ENCODE data around the gene NAALADL2.

Gene NAALADL2

DNA sequence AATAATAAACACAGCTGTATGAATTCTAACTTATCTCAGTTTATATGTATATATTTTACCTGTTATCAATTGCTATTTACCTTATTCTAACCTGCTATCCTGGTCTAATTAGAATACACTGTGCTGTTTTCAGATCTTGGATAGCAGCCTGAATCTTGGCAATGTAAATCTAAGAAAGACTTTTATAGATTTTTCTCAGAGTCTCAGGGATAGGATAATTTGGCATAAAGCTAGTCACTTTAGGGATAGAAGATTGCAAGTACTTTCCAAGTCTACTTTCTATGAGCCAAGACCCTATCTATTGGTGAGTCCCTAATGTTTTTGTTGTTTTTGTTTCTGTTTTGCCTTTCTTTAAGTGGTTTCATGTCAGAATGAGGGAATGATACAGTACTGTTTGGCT is 695.7 kb downstream of the NAALADL2 start:
- H3K4me3 ChIP-seq: no peak overlapping the region
- no peak overlapping the region for H3K9ac ChIP-seq (ENCODE audit: insufficient read length)
- TF ChIP-seq EZH2 (IDR thresholded peaks at IDR 0.05): no peak
- TF ChIP-seq FOXP2 (optimal IDR thresholded peaks at IDR 0.05; ENCODE audit: control extremely low read depth, extremely low read length, insufficient read depth): no peak
- no peak for TF ChIP-seq POLR2AphosphoS5 (IDR thresholded peaks at IDR 0.05; ENCODE audit: borderline replicate concordance, low read depth, low read length)
- no peaks in the 10 kb centered on the region for H3K36me3 ChIP-seq (ENCODE audit: insufficient read depth, low read length)
- DNase-seq (ENCODE audit: low read depth, low spot score): no peak
- 0 out of 2 replicates have a peak, but pooled peaks cover 6% of the 10 kb centered on the region for H3K9me3 ChIP-seq (ENCODE audit: low read depth, low read length)
- no peak overlapping the region for H3K27ac ChIP-seq

DNA sequence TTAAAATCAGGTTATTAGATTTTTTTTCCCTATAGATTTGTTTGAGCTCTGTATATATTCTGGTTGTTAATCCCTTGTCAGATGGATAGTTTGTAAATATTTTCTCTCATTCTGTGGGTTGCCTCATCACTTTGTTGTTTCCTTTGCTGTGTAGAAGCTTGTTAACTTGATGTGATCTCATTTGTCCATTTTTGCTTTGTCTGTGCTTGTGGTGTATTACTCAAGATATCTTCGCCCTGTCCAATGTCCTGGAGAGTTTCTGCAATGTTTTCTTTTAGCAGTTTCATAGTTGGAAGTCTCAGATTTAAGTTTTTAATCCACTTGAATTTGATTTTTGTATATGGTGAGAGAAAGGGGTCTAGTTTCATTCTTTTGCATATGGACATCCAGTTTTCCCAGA is 699.1 kb downstream of the NAALADL2 start:
- Histone ChIP-seq H3K9me3 (ENCODE audit: low read depth, low read length) (0 out of 2 replicates have a peak, but pooled peaks cover 6% of the 10 kb centered on the region), H3K36me3 (ENCODE audit: insufficient read depth, low read length) (no peaks in the 10 kb centered on the region), H3K4me3 (no peak overlapping the region), H3K9ac (ENCODE audit: insufficient read length) (no peak overlapping the region), H3K27ac (no peak overlapping the region)
- TF ChIP-seq FOXP2 (optimal IDR thresholded peaks at IDR 0.05; ENCODE audit: control extremely low read depth, extremely low read length, insufficient read depth): no peak
- no peak for TF ChIP-seq EZH2 (IDR thresholded peaks at IDR 0.05)
- TF ChIP-seq POLR2AphosphoS5 (IDR thresholded peaks at IDR 0.05; ENCODE audit: borderline replicate concordance, low read depth, low read length): no peak
- DNase-seq (ENCODE audit: low read depth, low spot score): no peak

DNA sequence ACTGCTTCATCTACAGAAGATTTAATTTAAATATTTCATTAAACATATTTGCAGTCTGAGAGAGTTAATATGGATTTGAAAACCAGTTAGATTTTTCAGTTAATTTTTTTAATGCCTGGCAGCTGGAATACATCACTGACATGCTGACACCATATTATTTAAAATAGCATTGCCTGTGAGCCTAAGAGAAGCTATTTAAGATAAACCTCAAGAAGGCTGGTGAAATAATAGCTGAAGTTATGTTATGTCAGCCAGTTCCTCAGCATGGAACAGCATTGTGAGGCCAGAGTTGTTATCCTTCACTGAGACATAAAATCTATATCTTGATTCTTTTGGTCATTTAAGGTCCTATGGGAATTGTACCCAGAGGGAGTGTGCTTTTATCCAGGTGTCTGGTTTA is 705.2 kb downstream of the NAALADL2 start:
- H3K9me3 ChIP-seq (ENCODE audit: low read depth, low read length): no peaks in the 10 kb centered on the region
- DNase-seq (ENCODE audit: low read depth, low spot score): peak; percentile 68
- H3K9ac ChIP-seq (ENCODE audit: insufficient read length): peak overlapping the region; percentile 11
- TF ChIP-seq POLR2AphosphoS5 (IDR thresholded peaks at IDR 0.05; ENCODE audit: borderline replicate concordance, low read depth, low read length) (peak; percentile 27; the same call in 1 of the 2 replicates), EZH2 (IDR thresholded peaks at IDR 0.05) (no peak), FOXP2 (optimal IDR thresholded peaks at IDR 0.05; ENCODE audit: control extremely low read depth, extremely low read length, insufficient read depth) (no peak)
- 0 out of 2 replicates have a peak overlapping the region, but pooled peaks have one; percentile 4 for H3K4me3 ChIP-seq
- H3K36me3 ChIP-seq (ENCODE audit: insufficient read depth, low read length): no peaks in the 10 kb centered on the region
- peak overlapping the region; percentile 75 for H3K27ac ChIP-seq

DNA sequence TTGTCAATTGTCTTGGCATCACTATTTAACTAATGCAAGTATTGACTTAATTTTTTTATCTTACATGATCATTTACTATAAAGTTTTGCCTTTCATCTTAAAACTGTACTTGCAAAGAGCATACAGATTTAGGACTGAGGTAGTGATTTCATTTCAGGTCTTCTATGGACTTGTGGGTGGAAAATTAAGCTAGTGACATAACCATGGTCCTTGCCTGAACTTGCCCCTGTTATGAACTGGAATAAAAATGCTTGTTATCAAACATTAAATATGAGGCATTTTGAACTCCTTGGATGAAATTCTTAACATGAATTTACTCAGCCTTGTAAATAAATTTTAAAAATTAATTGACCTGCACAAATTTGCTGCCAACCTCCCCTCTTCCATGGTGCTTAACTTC is 712.0 kb downstream of the NAALADL2 start:
- Histone ChIP-seq H3K4me3 (no peak overlapping the region), H3K9ac (ENCODE audit: insufficient read length) (no peak overlapping the region), H3K9me3 (ENCODE audit: low read depth, low read length) (no peaks in the 10 kb centered on the region), H3K36me3 (ENCODE audit: insufficient read depth, low read length) (no peaks in the 10 kb centered on the region), H3K27ac (no peak overlapping the region)
- no peak for DNase-seq (ENCODE audit: low read depth, low spot score)
- no peak for TF ChIP-seq FOXP2 (optimal IDR thresholded peaks at IDR 0.05; ENCODE audit: control extremely low read depth, extremely low read length, insufficient read depth)
- TF ChIP-seq POLR2AphosphoS5 (IDR thresholded peaks at IDR 0.05; ENCODE audit: borderline replicate concordance, low read depth, low read length): no peak
- TF ChIP-seq EZH2 (IDR thresholded peaks at IDR 0.05): no peak

DNA sequence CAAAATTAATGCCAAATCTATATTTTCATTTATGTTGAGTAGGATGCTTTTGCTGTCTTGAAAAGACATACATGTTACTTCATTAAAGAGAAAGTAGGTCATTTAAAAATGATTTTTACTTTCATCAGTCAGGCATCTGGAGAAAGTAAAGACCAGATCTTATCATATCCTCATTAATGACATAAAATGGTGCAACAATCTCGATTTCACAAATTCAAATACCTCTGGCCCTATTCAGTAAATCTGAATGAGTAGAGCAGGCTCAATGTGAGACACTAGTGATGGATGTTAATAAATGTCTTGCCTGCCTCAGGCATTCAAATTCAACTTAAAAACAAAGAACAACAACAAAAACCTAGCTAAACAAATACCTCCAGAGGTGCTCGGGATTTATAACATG is 714.1 kb downstream of the NAALADL2 start:
- Histone ChIP-seq H3K4me3 (no peak overlapping the region), H3K9me3 (ENCODE audit: low read depth, low read length) (no peaks in the 10 kb centered on the region), H3K9ac (ENCODE audit: insufficient read length) (no peak overlapping the region), H3K27ac (no peak overlapping the region), H3K36me3 (ENCODE audit: insufficient read depth, low read length) (no peaks in the 10 kb centered on the region)
- TF ChIP-seq EZH2 (IDR thresholded peaks at IDR 0.05): no peak
- no peak for DNase-seq (ENCODE audit: low read depth, low spot score)

DNA sequence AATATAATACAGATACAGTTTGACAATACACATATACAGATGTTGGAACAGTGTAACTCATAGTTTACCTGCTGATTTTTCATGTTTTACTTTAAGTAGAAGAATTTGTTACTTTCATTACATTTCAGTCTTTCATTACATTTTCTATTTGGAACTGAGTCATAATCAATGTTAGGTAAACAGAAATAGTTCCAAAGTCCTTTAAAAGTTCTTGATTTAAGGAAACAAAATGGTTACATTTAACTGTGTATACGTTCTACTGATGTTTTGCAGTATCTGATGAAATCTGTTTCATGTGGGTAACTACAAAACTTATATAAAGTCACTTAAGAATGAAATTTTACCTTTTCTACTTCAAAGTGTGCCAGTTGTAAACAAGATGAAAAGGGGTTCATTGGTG is 721.2 kb downstream of the NAALADL2 start:
- no peaks in the 10 kb centered on the region for H3K36me3 ChIP-seq (ENCODE audit: insufficient read depth, low read length)
- no peak overlapping the region for H3K9ac ChIP-seq (ENCODE audit: insufficient read length)
- no peak overlapping the region for H3K27ac ChIP-seq
- H3K4me3 ChIP-seq: no peak overlapping the region
- H3K9me3 ChIP-seq (ENCODE audit: low read depth, low read length): no peaks in the 10 kb centered on the region
- no peak for DNase-seq (ENCODE audit: low read depth, low spot score)
- no peak for TF ChIP-seq POLR2AphosphoS5 (IDR thresholded peaks at IDR 0.05; ENCODE audit: borderline replicate concordance, low read depth, low read length)

DNA sequence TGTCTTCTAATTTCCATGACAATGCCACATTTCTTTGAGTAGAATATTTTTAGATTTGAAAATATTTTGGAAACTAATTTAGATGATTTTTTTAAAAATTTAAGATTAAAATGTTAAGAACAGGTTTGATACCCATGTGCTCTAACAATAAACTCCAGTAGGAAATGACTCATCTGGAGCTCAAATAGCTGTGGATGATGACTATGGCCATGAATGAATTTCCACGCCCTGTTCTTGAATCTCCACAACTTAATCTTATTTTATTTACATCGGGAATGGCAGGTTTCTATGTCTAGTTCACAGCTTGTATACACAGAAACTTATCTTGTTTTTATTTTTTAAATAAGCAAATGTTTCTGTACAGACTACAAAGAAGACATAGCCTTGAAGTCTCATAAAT is 726.8 kb downstream of the NAALADL2 start:
- TF ChIP-seq POLR2AphosphoS5 (IDR thresholded peaks at IDR 0.05; ENCODE audit: borderline replicate concordance, low read depth, low read length) (no peak), FOXP2 (optimal IDR thresholded peaks at IDR 0.05; ENCODE audit: control extremely low read depth, extremely low read length, insufficient read depth) (no peak), EZH2 (IDR thresholded peaks at IDR 0.05) (no peak)
- no peaks in the 10 kb centered on the region for H3K9me3 ChIP-seq (ENCODE audit: low read depth, low read length)
- DNase-seq (ENCODE audit: low read depth, low spot score): no peak
- no peak overlapping the region for H3K4me3 ChIP-seq
- H3K36me3 ChIP-seq (ENCODE audit: insufficient read depth, low read length): no peaks in the 10 kb centered on the region
- no peak overlapping the region for H3K9ac ChIP-seq (ENCODE audit: insufficient read length)
- no peak overlapping the region for H3K27ac ChIP-seq

DNA sequence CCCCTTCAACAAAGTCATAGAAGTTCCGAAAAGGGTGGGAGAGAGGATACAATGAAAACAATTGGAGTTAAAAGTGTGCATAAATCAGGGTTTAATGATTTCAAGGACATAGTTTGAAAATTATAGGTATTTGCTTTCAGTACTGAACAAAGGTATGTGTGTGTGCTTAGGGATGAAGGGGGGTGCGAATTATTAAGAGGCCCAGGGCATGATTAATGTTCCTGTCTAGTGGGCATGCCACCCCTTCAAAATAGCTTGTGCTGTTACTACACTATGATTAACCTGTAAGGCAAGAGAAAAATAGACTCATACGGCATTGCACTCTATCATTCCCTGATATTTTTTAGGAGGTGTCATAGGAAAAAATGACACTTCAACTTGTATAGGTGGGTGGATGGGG is 731.6 kb downstream of the NAALADL2 start:
- Histone ChIP-seq H3K4me3 (no peak overlapping the region), H3K9me3 (ENCODE audit: low read depth, low read length) (no peaks in the 10 kb centered on the region), H3K36me3 (ENCODE audit: insufficient read depth, low read length) (no peaks in the 10 kb centered on the region), H3K9ac (ENCODE audit: insufficient read length) (no peak overlapping the region), H3K27ac (no peak overlapping the region)
- no peak for TF ChIP-seq FOXP2 (optimal IDR thresholded peaks at IDR 0.05; ENCODE audit: control extremely low read depth, extremely low read length, insufficient read depth)
- no peak for TF ChIP-seq POLR2AphosphoS5 (IDR thresholded peaks at IDR 0.05; ENCODE audit: borderline replicate concordance, low read depth, low read length)
- TF ChIP-seq EZH2 (IDR thresholded peaks at IDR 0.05): no peak
- no peak for DNase-seq (ENCODE audit: low read depth, low spot score)

DNA sequence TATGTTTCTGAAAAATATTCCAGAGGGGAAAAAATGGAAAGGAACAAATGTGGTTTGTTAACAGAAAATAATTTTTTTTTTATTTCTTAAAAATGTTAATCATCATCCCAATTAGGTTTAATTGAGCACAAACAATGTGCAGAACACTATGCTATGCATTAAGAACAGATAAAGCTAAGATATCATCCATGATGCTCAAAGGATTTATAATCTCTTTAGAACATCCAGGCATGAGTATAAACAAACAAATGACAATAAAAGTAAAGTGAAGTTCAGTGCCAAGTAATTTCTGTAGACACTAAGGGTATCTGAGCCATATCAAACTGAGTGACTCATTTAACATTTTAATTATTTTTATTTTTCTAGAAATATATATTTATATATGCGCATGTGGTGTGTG is 732.2 kb downstream of the NAALADL2 start:
- H3K9me3 ChIP-seq (ENCODE audit: low read depth, low read length): no peaks in the 10 kb centered on the region
- H3K9ac ChIP-seq (ENCODE audit: insufficient read length): no peak overlapping the region
- TF ChIP-seq EZH2 (IDR thresholded peaks at IDR 0.05) (no peak), POLR2AphosphoS5 (IDR thresholded peaks at IDR 0.05; ENCODE audit: borderline replicate concordance, low read depth, low read length) (no peak), FOXP2 (optimal IDR thresholded peaks at IDR 0.05; ENCODE audit: control extremely low read depth, extremely low read length, insufficient read depth) (no peak)
- H3K27ac ChIP-seq: no peak overlapping the region
- no peaks in the 10 kb centered on the region for H3K36me3 ChIP-seq (ENCODE audit: insufficient read depth, low read length)
- H3K4me3 ChIP-seq: no peak overlapping the region
- DNase-seq (ENCODE audit: low read depth, low spot score): no peak
